Gastrocnemius medialis (tissue), 4 donors: Measurements from ENCODE around the gene CWF19L2. TPM values are rescaled to one million over a fixed set of nuclear protein-coding genes. Genes with fewer than 3 reads are reported as not detected.

Experiments used
- ATAC-seq, 2 donors: fragments of 150-250 bp; one replicate each; pipeline ENCODE4 v1.9.1; 2016
- DNase-seq, 2 donors: peaks; one replicate each; pipeline ENCODE4 v3.0.0-alpha.2; 2019
- H3K27ac ChIP-seq, 4 donors: fragments of 200-600 bp; sonication (generic); 1 replicate in 1 of 4; 2 replicates in 3 of 4; pipeline ENCODE4 v1.5.1; 2016 to 2018; ENCODE audit warnings: mild to moderate bottlenecking in 2 of 4, moderate library complexity in 1 of 4
- H3K27me3 ChIP-seq, 3 donors: fragments of 200-600 bp; sonication (generic) in 2 of 3; 1 replicate in 1 of 3; 2 replicates in 2 of 3; pipeline versions ENCODE4 v1.5.1 to v1.6.0; 2016 to 2019; ENCODE audit warnings: mild to moderate bottlenecking in 1 of 3, moderate library complexity in 1 of 3
- H3K36me3 ChIP-seq, 2 donors: fragments of 200-600 bp; sonication (generic) in 1 of 2; one replicate each; pipeline ENCODE4 v1.5.1; 2017 to 2018
- H3K4me1 ChIP-seq, 2 donors: fragments of 200-600 bp; sonication (generic) in 1 of 2; one replicate each; pipeline ENCODE4 v1.5.1; 2016 to 2017; ENCODE audit warnings: mild to moderate bottlenecking in 2 of 2
- H3K4me3 ChIP-seq, 4 donors: fragments of 200-600 bp; sonication (generic) in 3 of 4; 1 replicate in 1 of 4; 2 replicates in 3 of 4; pipeline ENCODE4 v1.5.1; 2016 to 2019; ENCODE audit warnings: mild to moderate bottlenecking in 2 of 4
- H3K9me3 ChIP-seq, 3 donors: fragments of 200-600 bp; sonication (generic) in 2 of 3; 1 replicate in 1 of 3; 2 replicates in 2 of 3; pipeline ENCODE4 v1.5.1; 2016 to 2019
- POLR2A ChIP-seq, 2 donors: fragments of 450-650 bp; IDR thresholded peaks; one replicate each; pipeline ENCODE4 v1.6.1; 2017; ENCODE audit warnings: antibody characterized with exemption in 2 of 2, mild to moderate bottlenecking in 2 of 2, moderate library complexity in 2 of 2
- in situ Hi-C, 4 donors: fragments of 200-750 bp; cut with MboI; loops; one replicate each; pipeline versions ENCODE4 v1.15.0 to v1.8.0; 2017; ENCODE audit warnings: low sequenced_read_pairs in 4 of 4
- intact Hi-C: fragments of 100-400 bp; cut with DNase I; formaldehyde crosslinking; loops from one replicate; pipeline ENCODE4 v1.15.1; 2023; ENCODE audit warnings: low total_unique reads
- total RNA-seq, 4 donors: library from RNA; depleted of rRNA; stranded (reverse); fragments of >200 nt; gene quantifications; one replicate each; pipeline versions ENCODE4 v1.1.0 to v1.2.3, GENCODE V29; 2016
- TF ChIP-seq, protein P1 (sequence below), 5 experiments: fragments of 450-650 bp in 3 of 5; fragments of 200-600 bp in 2 of 5; sonication (generic) in 2 of 5; IDR thresholded peaks in 4 of 5; conservative IDR thresholded peaks in 1 of 5; 1 replicate in 4 of 5; 2 replicates in 1 of 5; pipeline ENCODE4 v1.5.1; 2016 to 2019; ENCODE audit warnings: antibody characterized with exemption in 5 of 5, mild to moderate bottlenecking in 3 of 5, moderate library complexity in 3 of 5

The CWF19L2 gene
- total RNA-seq, 4 donors from 2014 or later, result 6.5 to 17.4 (median 9.8) TPM

DNA sequence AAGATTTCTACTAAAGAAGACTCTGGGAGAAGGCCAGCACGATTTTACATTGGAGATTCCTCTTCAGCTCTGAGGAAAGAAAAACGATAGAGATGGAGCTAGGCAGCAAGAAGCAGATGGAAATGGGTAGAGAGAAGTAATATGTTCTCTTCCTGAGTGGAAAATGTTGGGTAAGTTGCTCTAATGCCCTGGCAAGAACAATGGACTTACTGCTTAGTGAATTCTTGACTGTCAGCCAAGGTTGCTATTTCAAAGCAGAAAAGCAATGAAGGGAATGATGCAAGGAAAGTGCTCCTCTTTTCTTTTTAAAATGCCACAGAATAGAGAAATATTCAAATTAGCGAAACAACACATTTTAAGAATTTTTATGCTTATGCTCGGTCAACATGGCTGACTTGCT lies 38.4 kb upstream of the CWF19L2 start:
- Histone ChIP-seq H3K27me3 (no peaks in the 10 kb centered on the region), H3K36me3 (no peaks in the 10 kb centered on the region), H3K27ac (no peak overlapping the region), H3K9me3 (no peaks in the 10 kb centered on the region), H3K4me1 (no peaks in the 10 kb centered on the region), H3K4me3 (no peak overlapping the region)
- DNase-seq (no peak), ATAC-seq (no peak)
- in situ Hi-C loops, result no loop called here
- TF ChIP-seq POLR2A (IDR thresholded peaks at IDR 0.05), result no peak
- TF ChIP-seq, protein P1, sequence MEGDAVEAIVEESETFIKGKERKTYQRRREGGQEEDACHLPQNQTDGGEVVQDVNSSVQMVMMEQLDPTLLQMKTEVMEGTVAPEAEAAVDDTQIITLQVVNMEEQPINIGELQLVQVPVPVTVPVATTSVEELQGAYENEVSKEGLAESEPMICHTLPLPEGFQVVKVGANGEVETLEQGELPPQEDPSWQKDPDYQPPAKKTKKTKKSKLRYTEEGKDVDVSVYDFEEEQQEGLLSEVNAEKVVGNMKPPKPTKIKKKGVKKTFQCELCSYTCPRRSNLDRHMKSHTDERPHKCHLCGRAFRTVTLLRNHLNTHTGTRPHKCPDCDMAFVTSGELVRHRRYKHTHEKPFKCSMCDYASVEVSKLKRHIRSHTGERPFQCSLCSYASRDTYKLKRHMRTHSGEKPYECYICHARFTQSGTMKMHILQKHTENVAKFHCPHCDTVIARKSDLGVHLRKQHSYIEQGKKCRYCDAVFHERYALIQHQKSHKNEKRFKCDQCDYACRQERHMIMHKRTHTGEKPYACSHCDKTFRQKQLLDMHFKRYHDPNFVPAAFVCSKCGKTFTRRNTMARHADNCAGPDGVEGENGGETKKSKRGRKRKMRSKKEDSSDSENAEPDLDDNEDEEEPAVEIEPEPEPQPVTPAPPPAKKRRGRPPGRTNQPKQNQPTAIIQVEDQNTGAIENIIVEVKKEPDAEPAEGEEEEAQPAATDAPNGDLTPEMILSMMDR (IDR thresholded peaks at IDR 0.05 in 4 of 5, conservative IDR thresholded peaks at IDR 0.05 in 1 of 5), result no peak
- intact Hi-C loops, result no loop called here

DNA sequence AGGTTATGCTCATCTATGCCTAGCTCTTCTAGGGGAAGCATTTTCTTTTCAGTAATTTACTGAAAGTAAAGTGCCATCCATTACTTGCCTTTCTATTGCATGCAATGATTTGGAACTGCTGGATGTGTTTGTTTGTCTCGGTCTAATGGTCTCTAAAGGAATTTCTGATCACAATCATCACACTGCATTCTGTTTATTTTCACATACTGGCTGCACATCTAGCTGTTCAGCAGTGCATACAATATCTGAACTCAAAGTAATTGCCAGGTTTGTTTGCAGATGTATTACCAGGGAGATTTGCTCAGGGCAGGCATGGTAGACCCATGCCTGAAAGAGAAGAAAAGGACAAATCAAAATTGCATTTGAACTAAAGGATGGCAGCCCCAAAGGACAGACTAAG lies 36.4 kb upstream of the CWF19L2 start:
- intact Hi-C loops, result no loop called here
- TF ChIP-seq, protein P1 (IDR thresholded peaks at IDR 0.05 in 4 of 5, conservative IDR thresholded peaks at IDR 0.05 in 1 of 5), result no peak
- TF ChIP-seq POLR2A (IDR thresholded peaks at IDR 0.05), result no peak
- ATAC-seq, result no peak

DNA sequence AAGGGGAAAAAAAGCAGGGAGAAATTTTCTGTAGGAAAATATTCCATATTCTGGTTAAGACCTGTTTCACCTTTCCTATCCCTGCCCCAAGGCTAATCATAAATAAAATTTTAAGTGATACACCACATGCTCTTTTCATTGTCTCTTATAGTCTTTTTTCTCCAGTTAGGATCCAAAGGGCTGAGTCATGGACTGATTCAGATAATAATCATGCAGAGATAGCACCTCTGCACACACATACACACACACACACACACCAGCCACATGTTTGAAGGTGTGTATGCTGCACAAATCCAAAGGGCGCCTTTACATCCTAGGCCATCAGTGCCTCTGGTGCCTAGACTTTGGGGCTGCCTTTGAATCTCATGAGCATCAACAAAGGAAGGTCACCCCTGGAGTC lies 35.5 kb upstream of the CWF19L2 start:
- in situ Hi-C loops (no loop called here), intact Hi-C loops (no loop called here)
- Histone ChIP-seq H3K27ac (no peak overlapping the region), H3K4me1 (no peaks in the 10 kb centered on the region), H3K4me3 (no peak overlapping the region), H3K27me3 (no peaks in the 10 kb centered on the region), H3K9me3 (no peaks in the 10 kb centered on the region), H3K36me3 (no peaks in the 10 kb centered on the region)
- DNase-seq, result no peak
- TF ChIP-seq, protein P1 (IDR thresholded peaks at IDR 0.05 in 4 of 5, conservative IDR thresholded peaks at IDR 0.05 in 1 of 5), result no peak
- TF ChIP-seq POLR2A (IDR thresholded peaks at IDR 0.05), result no peak
- ATAC-seq, result no peak

More for the DNA sequence above, 36.4 kb upstream of the CWF19L2 start:
- H3K4me3 ChIP-seq, result no peak overlapping the region
- H3K4me1 ChIP-seq, result no peaks in the 10 kb centered on the region
- H3K9me3 ChIP-seq, result no peaks in the 10 kb centered on the region
- H3K36me3 ChIP-seq, result no peaks in the 10 kb centered on the region
- no peak overlapping the region for H3K27ac ChIP-seq
- DNase-seq, result no peak
- in situ Hi-C loops, result no loop called here
- H3K27me3 ChIP-seq, result no peaks in the 10 kb centered on the region

DNA sequence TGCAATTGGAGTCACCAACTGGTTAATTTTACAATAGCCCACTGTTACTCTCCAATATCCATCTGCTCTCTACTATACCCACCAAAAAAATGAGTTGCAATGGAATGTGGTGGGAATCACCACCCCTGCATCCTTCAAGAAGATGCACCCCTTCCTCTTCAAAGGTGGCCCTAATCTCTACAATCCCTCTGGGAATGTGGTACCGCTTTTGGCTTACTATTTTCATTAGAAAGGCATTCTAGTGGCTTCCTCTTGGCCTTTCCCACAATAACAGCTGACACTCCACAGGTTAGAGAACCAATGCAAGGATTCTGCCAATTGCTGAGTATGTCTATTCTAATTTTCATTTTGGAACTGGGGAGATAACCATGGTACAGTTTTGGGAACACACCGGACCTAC lies 33.2 kb upstream of the CWF19L2 start:
- no peak for TF ChIP-seq POLR2A (IDR thresholded peaks at IDR 0.05)
- TF ChIP-seq, protein P1 (IDR thresholded peaks at IDR 0.05 in 4 of 5, conservative IDR thresholded peaks at IDR 0.05 in 1 of 5), result no peak
- Histone ChIP-seq H3K9me3 (no peaks in the 10 kb centered on the region), H3K4me1 (no peaks in the 10 kb centered on the region), H3K4me3 (no peak overlapping the region), H3K36me3 (no peaks in the 10 kb centered on the region), H3K27me3 (no peaks in the 10 kb centered on the region), H3K27ac (no peak overlapping the region)
- in situ Hi-C loops, result no loop called here
- intact Hi-C loops, result no loop called here
- ATAC-seq (no peak), DNase-seq (no peak)

DNA sequence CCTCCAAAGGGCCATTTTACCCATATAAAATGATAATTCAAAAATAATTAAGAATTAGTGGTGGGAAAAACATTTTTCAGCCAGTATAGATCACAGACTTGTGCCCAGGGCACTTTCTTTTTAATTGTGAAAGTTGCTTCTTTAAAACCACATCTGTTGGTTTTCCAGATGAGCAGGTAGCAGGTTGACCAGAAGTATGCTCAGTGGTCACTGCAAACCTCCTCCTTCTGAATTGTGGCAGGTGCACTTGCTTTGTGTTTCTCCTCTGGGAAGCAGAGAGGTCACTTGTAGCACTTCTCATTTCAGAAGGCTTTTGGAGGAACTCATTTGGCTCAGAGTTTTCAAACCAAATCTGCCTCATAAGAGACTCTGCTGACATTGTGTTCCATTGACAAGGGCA lies 24.6 kb upstream of the CWF19L2 start:
- Histone ChIP-seq H3K4me3 (no peak overlapping the region), H3K9me3 (no peaks in the 10 kb centered on the region), H3K4me1 (no peaks in the 10 kb centered on the region), H3K36me3 (no peaks in the 10 kb centered on the region), H3K27ac (no peak overlapping the region), H3K27me3 (peaks cover 0 to 3% (median 0%) of the 10 kb centered on the region in 3 donors)
- DNase-seq, result no peak
- TF ChIP-seq POLR2A (IDR thresholded peaks at IDR 0.05), result no peak
- TF ChIP-seq, protein P1 (IDR thresholded peaks at IDR 0.05 in 4 of 5, conservative IDR thresholded peaks at IDR 0.05 in 1 of 5), result no peak
- intact Hi-C loops (no loop called here), in situ Hi-C loops (no loop called here)
- no peak for ATAC-seq
